WTC11 (cell line): Measurements from ENCODE around the gene NPFFR1. TPM values are rescaled to one million over a fixed set of nuclear protein-coding genes. Genes with fewer than 3 reads are reported as not detected.

Experiments
- ATAC-seq: fragments of 200-7000 bp; cut with Tn5 transposase; 2 replicates; pipeline ENCODE4 v1.10.0; 2021; ENCODE audit warnings: mild to moderate bottlenecking, moderate library complexity
- CTCF ChIA-PET: fragments of 300-600 bp; sonication (Branson Sonifier 250); formaldehyde crosslinking; loops from one replicate; lab custom pipeline; 2021; ENCODE audit warnings: antibody characterized with exemption; lab: Charles Lee
- POLR2A ChIA-PET: fragments of 350-600 bp; sonication (Branson Sonifier 250); formaldehyde crosslinking; loops from one replicate; lab custom pipeline; 2021; ENCODE audit warnings: antibody characterized with exemption; lab: Charles Lee
- DNase-seq: peaks from one replicate; pipeline ENCODE4 v3.0.0; 2021; ENCODE audit warnings: low spot score
- H3K27ac Mint-ChIP-seq: 2 replicates; pipeline ENCODE4 v1.8.0; 2021; ENCODE audit warnings: mixed read lengths
- H3K27me3 Mint-ChIP-seq: 2 replicates; pipeline ENCODE4 v1.8.0; 2021; ENCODE audit warnings: low read depth, mild to moderate bottlenecking, moderate library complexity, mixed read lengths
- H3K36me3 Mint-ChIP-seq: 2 replicates; pipeline ENCODE4 v1.8.0; 2021; ENCODE audit warnings: mixed read lengths
- H3K4me1 Mint-ChIP-seq: 2 replicates; pipeline ENCODE4 v1.8.0; 2022; ENCODE audit warnings: mixed read lengths
- H3K4me3 Mint-ChIP-seq: 2 replicates; pipeline ENCODE4 v1.8.0; 2021; ENCODE audit warnings: mild to moderate bottlenecking, moderate library complexity, mixed read lengths
- H3K9me3 Mint-ChIP-seq: 2 replicates; pipeline ENCODE4 v1.8.0; 2021; ENCODE audit warnings: mixed read lengths
- CBFB ChIP-seq: sonication (generic); formaldehyde crosslinking; IDR thresholded peaks from 2 replicates; pipeline ENCODE4 v1.8.1; 2022; ENCODE audit warnings: mild to moderate bottlenecking, low read depth, missing genetic modification reagents
- CREM ChIP-seq: sonication (generic); formaldehyde crosslinking; IDR thresholded peaks from 2 replicates; pipeline ENCODE4 v1.8.1; 2022; ENCODE audit warnings: mild to moderate bottlenecking, missing genetic modification reagents, moderate library complexity
- FOXK1 ChIP-seq: sonication (generic); formaldehyde crosslinking; IDR thresholded peaks from 2 replicates; pipeline ENCODE4 v1.8.0; 2022; ENCODE audit warnings: mild to moderate bottlenecking, moderate library complexity, missing genetic modification reagents
- FOXP1 ChIP-seq: sonication (generic); formaldehyde crosslinking; IDR thresholded peaks from 2 replicates; pipeline ENCODE4 v1.8.0; 2022; ENCODE audit warnings: missing genetic modification reagents, mild to moderate bottlenecking, moderate library complexity, borderline replicate concordance
- HMGA2 ChIP-seq: fragments of 250-450 bp; sonication (Bioruptor Pico); IDR thresholded peaks from 2 replicates; pipeline ENCODE4 v1.4.0; 2021; ENCODE audit warnings: mild to moderate bottlenecking, moderate library complexity
- IRF2 ChIP-seq: sonication (generic); formaldehyde crosslinking; IDR thresholded peaks from 2 replicates; pipeline ENCODE4 v1.8.0; 2022; ENCODE audit warnings: low read depth, missing genetic modification reagents, borderline replicate concordance
- NR1H2 ChIP-seq: sonication (generic); formaldehyde crosslinking; IDR thresholded peaks from 2 replicates; pipeline ENCODE4 v1.9.0; 2021; ENCODE audit warnings: mild to moderate bottlenecking, moderate library complexity, missing genetic modification reagents
- OVOL2 ChIP-seq: fragments of 250-450 bp; sonication (Bioruptor Pico); IDR thresholded peaks from 2 replicates; pipeline ENCODE4 v1.9.0; 2021; ENCODE audit warnings: mild to moderate bottlenecking, borderline replicate concordance
- TEAD1 ChIP-seq: sonication (generic); formaldehyde crosslinking; IDR thresholded peaks from 2 replicates; pipeline ENCODE4 v1.8.0; 2022; ENCODE audit warnings: mild to moderate bottlenecking, missing genetic modification reagents
- ZBTB21 ChIP-seq: sonication (generic); formaldehyde crosslinking; IDR thresholded peaks from 2 replicates; pipeline ENCODE4 v1.8.1; 2023; ENCODE audit warnings: mild to moderate bottlenecking, missing genetic modification reagents, borderline replicate concordance
- ZNF121 ChIP-seq: sonication (generic); formaldehyde crosslinking; IDR thresholded peaks from 2 replicates; pipeline ENCODE4 v1.8.0; 2023; ENCODE audit warnings: missing genetic modification reagents
- ZNF138 ChIP-seq: sonication (generic); formaldehyde crosslinking; conservative IDR thresholded peaks from 2 replicates; pipeline ENCODE4 v1.8.1; 2022; ENCODE audit warnings: mild to moderate bottlenecking, moderate library complexity, missing genetic modification reagents
- ZNF232 ChIP-seq: sonication (generic); formaldehyde crosslinking; IDR thresholded peaks from 2 replicates; pipeline ENCODE4 v1.8.0; 2022; ENCODE audit warnings: mild to moderate bottlenecking, missing genetic modification reagents
- ZNF423 ChIP-seq: fragments of 250-450 bp; sonication (Bioruptor Pico); IDR thresholded peaks from 2 replicates; pipeline ENCODE4 v2.1.2; 2022; ENCODE audit warnings: mild to moderate bottlenecking, moderate library complexity
- total RNA-seq: library from RNA; stranded (reverse); gene quantifications from 3 replicates; pipeline ENCODE4 v1.2.3, GENCODE V29; 2021
- TF ChIP-seq, protein P1 (sequence below): sonication (generic); formaldehyde crosslinking; IDR thresholded peaks from 2 replicates; pipeline ENCODE4 v1.8.0; 2022; ENCODE audit warnings: mild to moderate bottlenecking, missing genetic modification reagents
- TF ChIP-seq, protein P2 (sequence below): sonication (generic); formaldehyde crosslinking; IDR thresholded peaks from 2 replicates; pipeline ENCODE4 v1.8.0; 2023; ENCODE audit warnings: missing genetic modification reagents
- TF ChIP-seq, protein P3 (sequence below): sonication (generic); formaldehyde crosslinking; IDR thresholded peaks from 2 replicates; pipeline ENCODE4 v1.8.1; 2022; ENCODE audit warnings: missing genetic modification reagents, borderline replicate concordance
- TF ChIP-seq, protein P4 (sequence below): sonication (generic); formaldehyde crosslinking; IDR thresholded peaks from 2 replicates; pipeline ENCODE4 v1.8.0; 2022; ENCODE audit warnings: mild to moderate bottlenecking, missing genetic modification reagents
- TF ChIP-seq, protein P5 (sequence below): sonication (generic); formaldehyde crosslinking; conservative IDR thresholded peaks from 2 replicates; pipeline ENCODE4 v1.8.1; 2022; ENCODE audit warnings: mild to moderate bottlenecking, missing genetic modification reagents
- TF ChIP-seq, protein P6 (sequence below): sonication (generic); formaldehyde crosslinking; IDR thresholded peaks from 2 replicates; pipeline ENCODE4 v1.8.0; 2023; ENCODE audit warnings: mild to moderate bottlenecking, missing genetic modification reagents

NPFFR1 gene
- total RNA-seq, 1 experiment from 2014 or later, result 0.04 TPM

DNA sequence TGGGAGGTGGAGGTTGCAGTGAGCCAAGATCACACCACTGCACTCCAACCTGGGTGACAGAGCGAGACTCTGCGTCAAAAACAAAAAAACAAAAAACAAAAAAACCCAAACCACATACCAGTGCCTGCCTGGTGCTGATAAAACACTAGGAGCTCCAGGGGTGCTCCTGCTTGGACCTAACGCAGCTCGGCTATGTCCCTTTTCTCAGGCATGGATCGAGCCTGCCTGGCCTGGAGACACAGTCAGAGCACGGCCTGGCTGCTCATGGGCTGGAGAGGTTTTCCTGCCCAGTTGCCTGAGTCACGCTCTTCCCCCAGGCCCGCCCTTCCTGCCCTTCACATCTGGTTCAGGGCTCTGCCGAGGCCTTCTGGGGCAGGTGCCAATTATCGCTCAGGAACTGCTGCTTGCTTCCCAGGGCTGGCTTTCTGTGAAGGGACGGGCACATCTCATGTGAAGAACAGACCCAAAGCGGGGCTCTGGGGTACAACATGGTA is 12.6 kb upstream of the NPFFR1 start:
- ATAC-seq (peak; percentile 63), DNase-seq (no peak)
- no peaks in the 10 kb centered on the region for H3K9me3 Mint-ChIP-seq
- ChIA-PET POLR2A (no interaction called here), CTCF (interaction anchor here (1.0 to 1.8 kb wide), 3 partner anchors 27 to 31 kb away, joined by 3 to 4 read pairs (median 4); no protein-coding TSS in a partner anchor)
- TF ChIP-seq FOXP1 (CRISPR knock-in tag), result no peak
- TF ChIP-seq, protein P1, sequence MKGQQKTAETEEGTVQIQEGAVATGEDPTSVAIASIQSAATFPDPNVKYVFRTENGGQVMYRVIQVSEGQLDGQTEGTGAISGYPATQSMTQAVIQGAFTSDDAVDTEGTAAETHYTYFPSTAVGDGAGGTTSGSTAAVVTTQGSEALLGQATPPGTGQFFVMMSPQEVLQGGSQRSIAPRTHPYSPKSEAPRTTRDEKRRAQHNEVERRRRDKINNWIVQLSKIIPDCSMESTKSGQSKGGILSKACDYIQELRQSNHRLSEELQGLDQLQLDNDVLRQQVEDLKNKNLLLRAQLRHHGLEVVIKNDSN (CRISPR knock-in tag), result no peak
- TF ChIP-seq CBFB (CRISPR knock-in tag), result no peak
- TF ChIP-seq, protein P2, sequence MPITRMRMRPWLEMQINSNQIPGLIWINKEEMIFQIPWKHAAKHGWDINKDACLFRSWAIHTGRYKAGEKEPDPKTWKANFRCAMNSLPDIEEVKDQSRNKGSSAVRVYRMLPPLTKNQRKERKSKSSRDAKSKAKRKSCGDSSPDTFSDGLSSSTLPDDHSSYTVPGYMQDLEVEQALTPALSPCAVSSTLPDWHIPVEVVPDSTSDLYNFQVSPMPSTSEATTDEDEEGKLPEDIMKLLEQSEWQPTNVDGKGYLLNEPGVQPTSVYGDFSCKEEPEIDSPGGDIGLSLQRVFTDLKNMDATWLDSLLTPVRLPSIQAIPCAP (CRISPR knock-in tag), result no peak
- TF ChIP-seq OVOL2 (CRISPR knock-in tag), result no peak
- H3K36me3 Mint-ChIP-seq, result peaks cover 3% of the 10 kb centered on the region; the same call in 1 of the 2 replicates
- peaks cover 8% of the 10 kb centered on the region for H3K4me1 Mint-ChIP-seq
- H3K27ac Mint-ChIP-seq, result 0 out of 2 replicates have a peak overlapping the region, but pooled peaks have one; percentile 11
- no peak overlapping the region for H3K4me3 Mint-ChIP-seq
- no peaks in the 10 kb centered on the region for H3K27me3 Mint-ChIP-seq

DNA sequence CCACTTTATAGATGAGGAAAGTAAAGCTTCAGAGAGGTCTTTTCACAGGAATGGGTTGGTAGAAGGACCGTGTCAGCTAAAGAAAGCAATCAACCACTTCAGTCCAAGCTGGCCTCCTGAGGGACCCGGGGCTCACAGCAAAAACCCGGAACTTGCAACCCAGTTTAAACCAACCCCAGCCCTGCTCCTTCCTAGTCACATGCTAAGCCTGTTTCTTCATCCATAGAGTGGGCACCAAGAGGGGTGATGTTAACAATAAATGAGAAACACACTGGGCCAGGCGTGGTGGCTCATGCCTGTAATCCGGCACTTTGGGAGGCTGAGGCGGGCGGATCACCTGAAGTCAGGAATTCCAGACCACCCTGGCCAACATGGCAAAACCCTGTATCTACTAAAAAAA is 12.1 kb upstream of the NPFFR1 start:
- H3K9me3 Mint-ChIP-seq, result no peaks in the 10 kb centered on the region
- TF ChIP-seq, protein P3, sequence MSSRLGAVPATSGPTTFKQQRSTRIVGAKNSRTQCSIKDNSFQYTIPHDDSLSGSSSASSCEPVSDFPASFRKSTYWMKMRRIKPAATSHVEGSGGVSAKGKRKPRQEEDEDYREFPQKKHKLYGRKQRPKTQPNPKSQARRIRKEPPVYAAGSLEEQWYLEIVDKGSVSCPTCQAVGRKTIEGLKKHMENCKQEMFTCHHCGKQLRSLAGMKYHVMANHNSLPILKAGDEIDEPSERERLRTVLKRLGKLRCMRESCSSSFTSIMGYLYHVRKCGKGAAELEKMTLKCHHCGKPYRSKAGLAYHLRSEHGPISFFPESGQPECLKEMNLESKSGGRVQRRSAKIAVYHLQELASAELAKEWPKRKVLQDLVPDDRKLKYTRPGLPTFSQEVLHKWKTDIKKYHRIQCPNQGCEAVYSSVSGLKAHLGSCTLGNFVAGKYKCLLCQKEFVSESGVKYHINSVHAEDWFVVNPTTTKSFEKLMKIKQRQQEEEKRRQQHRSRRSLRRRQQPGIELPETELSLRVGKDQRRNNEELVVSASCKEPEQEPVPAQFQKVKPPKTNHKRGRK (CRISPR knock-in tag), result no peak
- TF ChIP-seq ZNF232 (CRISPR knock-in tag), result no peak
- TF ChIP-seq IRF2 (CRISPR knock-in tag), result no peak
- TF ChIP-seq FOXK1 (CRISPR knock-in tag), result no peak
- no peak for TF ChIP-seq FOXP1 (CRISPR knock-in tag)
- TF ChIP-seq HMGA2 (CRISPR knock-in tag), result no peak
- TF ChIP-seq, protein P4, sequence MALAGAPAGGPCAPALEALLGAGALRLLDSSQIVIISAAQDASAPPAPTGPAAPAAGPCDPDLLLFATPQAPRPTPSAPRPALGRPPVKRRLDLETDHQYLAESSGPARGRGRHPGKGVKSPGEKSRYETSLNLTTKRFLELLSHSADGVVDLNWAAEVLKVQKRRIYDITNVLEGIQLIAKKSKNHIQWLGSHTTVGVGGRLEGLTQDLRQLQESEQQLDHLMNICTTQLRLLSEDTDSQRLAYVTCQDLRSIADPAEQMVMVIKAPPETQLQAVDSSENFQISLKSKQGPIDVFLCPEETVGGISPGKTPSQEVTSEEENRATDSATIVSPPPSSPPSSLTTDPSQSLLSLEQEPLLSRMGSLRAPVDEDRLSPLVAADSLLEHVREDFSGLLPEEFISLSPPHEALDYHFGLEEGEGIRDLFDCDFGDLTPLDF (CRISPR knock-in tag), result no peak
- TF ChIP-seq CREM (CRISPR knock-in tag), result no peak
- TF ChIP-seq ZNF138 (CRISPR knock-in tag), result no peak
- TF ChIP-seq, all 79 proteins: peak for 0
- ATAC-seq (no peak), DNase-seq (no peak)
- ChIA-PET POLR2A (interaction anchor here (0.5 kb wide), 1 partner anchor 283 kb away, joined by 3 read pairs; no protein-coding TSS in a partner anchor), CTCF (interaction anchor here (1.0 to 1.8 kb wide), 4 partner anchors 28 to 62 kb away, joined by 3 to 4 read pairs (median 4); partner anchors contain the start of gene PPA1)
- 0 out of 2 replicates have a peak, but pooled peaks cover 3% of the 10 kb centered on the region for H3K36me3 Mint-ChIP-seq
- H3K27me3 Mint-ChIP-seq, result no peaks in the 10 kb centered on the region
- H3K4me3 Mint-ChIP-seq, result no peak overlapping the region
- H3K4me1 Mint-ChIP-seq, result peaks cover 8% of the 10 kb centered on the region
- H3K27ac Mint-ChIP-seq, result no peak overlapping the region

DNA sequence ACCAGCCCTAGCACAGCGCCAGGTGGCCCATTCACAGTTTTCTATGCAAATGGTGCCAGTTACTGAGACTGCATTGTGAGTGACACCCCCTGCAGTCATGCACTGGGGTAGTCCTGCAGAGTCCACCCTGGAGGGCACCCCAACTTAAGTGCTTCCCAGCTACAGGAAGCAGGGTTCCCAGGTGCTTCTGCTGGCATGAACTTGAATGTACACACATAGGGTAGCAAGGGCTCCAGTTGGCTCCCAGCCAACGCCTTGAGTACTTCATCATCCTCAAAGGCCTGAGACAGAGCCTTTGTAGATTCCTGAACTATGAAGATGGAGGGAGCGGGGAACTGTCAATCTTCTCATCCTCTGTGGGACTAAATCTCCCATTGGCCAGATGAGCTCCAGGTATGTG is 11.5 kb upstream of the NPFFR1 start:
- CTCF ChIA-PET, result interaction anchor here (0.6 to 1.8 kb wide), 6 partner anchors 25 to 74 kb away, joined by 3 to 6 read pairs (median 4); partner anchors contain the start of gene PPA1
- H3K36me3 Mint-ChIP-seq, result 0 out of 2 replicates have a peak, but pooled peaks cover 3% of the 10 kb centered on the region

More for the DNA sequence above, 11.5 kb upstream of the NPFFR1 start:
- Mint-ChIP-seq H3K27ac (no peak overlapping the region), H3K9me3 (no peaks in the 10 kb centered on the region), H3K27me3 (no peaks in the 10 kb centered on the region), H3K4me3 (no peak overlapping the region), H3K4me1 (peaks cover 8% of the 10 kb centered on the region)
- POLR2A ChIA-PET, result interaction anchor here (0.5 kb wide), 1 partner anchor 283 kb away, joined by 3 read pairs; no protein-coding TSS in a partner anchor
- DNase-seq (no peak), ATAC-seq (peak; percentile 16)
- TF ChIP-seq, protein P5, sequence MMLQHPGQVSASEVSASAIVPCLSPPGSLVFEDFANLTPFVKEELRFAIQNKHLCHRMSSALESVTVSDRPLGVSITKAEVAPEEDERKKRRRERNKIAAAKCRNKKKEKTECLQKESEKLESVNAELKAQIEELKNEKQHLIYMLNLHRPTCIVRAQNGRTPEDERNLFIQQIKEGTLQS (CRISPR knock-in tag), result no peak
- TF ChIP-seq ZNF423 (CRISPR knock-in tag) (peak; percentile 65), NR1H2 (no peak), ZNF121 (CRISPR knock-in tag) (no peak), ZBTB21 (no peak), TEAD1 (CRISPR knock-in tag) (no peak)
- TF ChIP-seq, protein P6, sequence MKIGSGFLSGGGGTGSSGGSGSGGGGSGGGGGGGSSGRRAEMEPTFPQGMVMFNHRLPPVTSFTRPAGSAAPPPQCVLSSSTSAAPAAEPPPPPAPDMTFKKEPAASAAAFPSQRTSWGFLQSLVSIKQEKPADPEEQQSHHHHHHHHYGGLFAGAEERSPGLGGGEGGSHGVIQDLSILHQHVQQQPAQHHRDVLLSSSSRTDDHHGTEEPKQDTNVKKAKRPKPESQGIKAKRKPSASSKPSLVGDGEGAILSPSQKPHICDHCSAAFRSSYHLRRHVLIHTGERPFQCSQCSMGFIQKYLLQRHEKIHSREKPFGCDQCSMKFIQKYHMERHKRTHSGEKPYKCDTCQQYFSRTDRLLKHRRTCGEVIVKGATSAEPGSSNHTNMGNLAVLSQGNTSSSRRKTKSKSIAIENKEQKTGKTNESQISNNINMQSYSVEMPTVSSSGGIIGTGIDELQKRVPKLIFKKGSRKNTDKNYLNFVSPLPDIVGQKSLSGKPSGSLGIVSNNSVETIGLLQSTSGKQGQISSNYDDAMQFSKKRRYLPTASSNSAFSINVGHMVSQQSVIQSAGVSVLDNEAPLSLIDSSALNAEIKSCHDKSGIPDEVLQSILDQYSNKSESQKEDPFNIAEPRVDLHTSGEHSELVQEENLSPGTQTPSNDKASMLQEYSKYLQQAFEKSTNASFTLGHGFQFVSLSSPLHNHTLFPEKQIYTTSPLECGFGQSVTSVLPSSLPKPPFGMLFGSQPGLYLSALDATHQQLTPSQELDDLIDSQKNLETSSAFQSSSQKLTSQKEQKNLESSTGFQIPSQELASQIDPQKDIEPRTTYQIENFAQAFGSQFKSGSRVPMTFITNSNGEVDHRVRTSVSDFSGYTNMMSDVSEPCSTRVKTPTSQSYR (CRISPR knock-in tag), result no peak
